SK-N-SH (cell line): Measurements from ENCODE around the gene COL8A1. TPM values are rescaled to one million over a fixed set of nuclear protein-coding genes. Genes with fewer than 3 reads are reported as not detected.

Experiments
- CTCF ChIA-PET: fragments of 300-600, 350-600 bp; formaldehyde crosslinking; extraction: SDS; loops from one replicate; lab custom pipeline; 2021; lab: Yijun Ruan, JAX
- POLR2A ChIA-PET: fragments of 350-600 bp; sonication (Branson Sonifier 250); formaldehyde crosslinking; extraction: SDS; loops from one replicate; lab custom pipeline; 2020; ENCODE audit warnings: antibody characterized with exemption, inconsistent platforms; lab: Yijun Ruan, JAX
- DNase-seq: peaks from one replicate; pipeline ENCODE4 v3.0.0; 2012
- H2AFZ ChIP-seq: fragments of 200-600 bp; sonication (generic); 2 replicates; pipeline ENCODE4 v1.8.1; 2016; ENCODE audit warnings: antibody characterized with exemption, mild to moderate bottlenecking, low read depth
- H3F3A ChIP-seq: fragments of 200-600 bp; sonication (generic); replicated peaks from 2 replicates; pipeline ENCODE3; 2016; ENCODE audit warnings: antibody characterized with exemption, mild to moderate bottlenecking; ENCODE audit not compliant: insufficient read depth
- H3K27ac ChIP-seq, 2 experiments: fragments of 200-500 bp in 1 of 2; fragments of 200-600 bp in 1 of 2; sonication (Bioruptor generic) in 1 of 2; sonication (generic), shearing (Covaris generic) in 1 of 2; 2 replicates each; pipeline versions ENCODE4 v1.5.1 to v1.6.1; 2014 to 2016; ENCODE audit warnings: low read depth in 2 of 2, inconsistent platforms in 1 of 2, low read length in 1 of 2, mild to moderate bottlenecking in 1 of 2, mixed read lengths in 1 of 2
- H3K27me3 ChIP-seq: fragments of 200-600 bp; sonication (generic), shearing (Covaris generic); 2 replicates; pipeline ENCODE4 v1.6.1; 2016; ENCODE audit warnings: mixed run types; ENCODE audit not compliant: insufficient read depth
- H3K36me3 ChIP-seq, 2 experiments: fragments of 200-500 bp in 1 of 2; fragments of 200-600 bp in 1 of 2; sonication (Bioruptor generic) in 1 of 2; sonication (generic) in 1 of 2; replicated peaks in 1 of 2; 2 replicates each; pipeline versions ENCODE3 to v1.5.1; 2014 to 2016; ENCODE audit warnings: low read length in 1 of 2, mild to moderate bottlenecking in 1 of 2; ENCODE audit not compliant: insufficient read depth in 2 of 2, control insufficient read depth in 1 of 2
- H3K4me1 ChIP-seq, 2 experiments: fragments of 200-500 bp in 1 of 2; fragments of 200-600 bp in 1 of 2; sonication (Bioruptor generic) in 1 of 2; sonication (generic), shearing (Covaris generic) in 1 of 2; 2 replicates each; pipeline versions ENCODE4 v1.5.1 to v1.6.1; 2014 to 2016; ENCODE audit warnings: low read depth in 1 of 2, low read length in 1 of 2, mixed run types in 1 of 2; ENCODE audit not compliant: insufficient read depth in 2 of 2, control insufficient read depth in 1 of 2
- H3K4me2 ChIP-seq: fragments of 200-600 bp; sonication (generic), shearing (Covaris generic); 2 replicates; pipeline ENCODE4 v1.6.1; 2017; ENCODE audit warnings: mixed run types
- H3K4me3 ChIP-seq, 2 experiments: fragments of 200-500 bp in 1 of 2; fragments of 200-600 bp in 1 of 2; sonication (Bioruptor generic) in 1 of 2; sonication (generic), shearing (Covaris generic) in 1 of 2; 2 replicates each; pipeline versions ENCODE4 v1.5.1 to v1.8.1; 2014 to 2016; ENCODE audit warnings: low read depth in 2 of 2, inconsistent platforms in 1 of 2, low read length in 1 of 2, mild to moderate bottlenecking in 1 of 2, mixed read lengths in 1 of 2, moderate library complexity in 1 of 2
- H3K79me2 ChIP-seq: fragments of 200-600 bp; sonication (generic); 2 replicates; pipeline ENCODE4 v1.8.1; 2017; ENCODE audit warnings: mild to moderate bottlenecking; ENCODE audit not compliant: insufficient read depth
- H3K9ac ChIP-seq: fragments of 200-600 bp; sonication (generic); 2 replicates; pipeline ENCODE4 v1.6.1; 2017; ENCODE audit warnings: mixed run types
- H3K9me2 ChIP-seq: fragments of 200-600 bp; sonication (generic); 2 replicates; pipeline ENCODE4 v1.6.1; 2017; ENCODE audit warnings: mixed run types
- H3K9me3 ChIP-seq: fragments of 200-600 bp; sonication (generic); 2 replicates; pipeline ENCODE4 v1.6.1; 2017; ENCODE audit warnings: mixed run types, mild to moderate bottlenecking, moderate library complexity
- H4K20me1 ChIP-seq: fragments of 200-600 bp; sonication (generic); 2 replicates; pipeline ENCODE4 v1.6.1; 2017; ENCODE audit warnings: mild to moderate bottlenecking, mixed run types; ENCODE audit not compliant: insufficient read depth
- CHD2 ChIP-seq: fragments of 150-350 bp; IDR thresholded peaks from 2 replicates; pipeline ENCODE4 v1.6.1; 2018; ENCODE audit warnings: low read length; ENCODE audit not compliant: partially characterized antibody
- CTCF ChIP-seq: fragments of 200-600 bp; sonication (generic); IDR thresholded peaks from 2 replicates; pipeline ENCODE4 v1.6.1; 2017; ENCODE audit warnings: antibody characterized with exemption, mild to moderate bottlenecking, moderate library complexity
- EZH2phosphoT487 ChIP-seq: fragments of 200-600 bp; sonication (generic); IDR thresholded peaks from 2 replicates; pipeline ENCODE4 v1.6.1; 2017; ENCODE audit warnings: low read depth, mixed run types, mild to moderate bottlenecking, antibody characterized with exemption, moderate library complexity, borderline replicate concordance
- FOXJ3 ChIP-seq: sonication (generic); formaldehyde crosslinking; IDR thresholded peaks from 2 replicates; pipeline ENCODE4 v1.5.1; 2020; ENCODE audit warnings: mild to moderate bottlenecking, missing genetic modification reagents
- GABPA ChIP-seq: IDR thresholded peaks from 2 replicates; pipeline ENCODE4 v1.4.0; 2012; ENCODE audit warnings: low read depth, mild to moderate bottlenecking
- GATA2 ChIP-seq: sonication (generic); formaldehyde crosslinking; IDR thresholded peaks from 2 replicates; pipeline ENCODE4 v1.5.0; 2020; ENCODE audit warnings: mild to moderate bottlenecking, missing genetic modification reagents
- JUND ChIP-seq: IDR thresholded peaks from 2 replicates; pipeline ENCODE4 v1.4.0; 2012
- MXI1 ChIP-seq: IDR thresholded peaks from 2 replicates; pipeline ENCODE4 v1.6.1; 2012; ENCODE audit warnings: mild to moderate bottlenecking, low read depth, low read length, improper control_type of control experiment
- RCOR1 ChIP-seq: fragments of 150-350 bp; IDR thresholded peaks from 2 replicates; pipeline ENCODE4 v1.6.1; 2017; ENCODE audit warnings: antibody characterized with exemption, low read length
- REST ChIP-seq: IDR thresholded peaks from 2 replicates; pipeline ENCODE4 v1.6.1; 2012; ENCODE audit warnings: mild to moderate bottlenecking, low read depth, low read length, moderate library complexity
- RFX5 ChIP-seq: IDR thresholded peaks from 2 replicates; pipeline ENCODE4 v1.6.1; 2012; ENCODE audit warnings: mild to moderate bottlenecking, improper control_type of control experiment, low read length
- SIN3A ChIP-seq: IDR thresholded peaks from 2 replicates; pipeline ENCODE4 v1.6.1; 2012; ENCODE audit warnings: low read depth, mild to moderate bottlenecking, low read length, moderate library complexity, borderline replicate concordance
- TAF1 ChIP-seq: IDR thresholded peaks from 2 replicates; pipeline ENCODE4 v1.6.1; 2012; ENCODE audit warnings: low read depth, mild to moderate bottlenecking, low read length, moderate library complexity, borderline replicate concordance
- TCF12 ChIP-seq: IDR thresholded peaks from 2 replicates; pipeline ENCODE4 v1.4.0; 2012
- ZBTB33 ChIP-seq: IDR thresholded peaks from 2 replicates; pipeline ENCODE4 v1.4.0; 2012; ENCODE audit warnings: low read depth, borderline replicate concordance
- WGBS: methylation state at CpG from one replicate; pipeline ENCODE4 v1.1.6; 2017; ENCODE audit warnings: low lambda C conversion rate; 5-methylcytosine and 5-hydroxymethylcytosine counted together
- polyA plus RNA-seq, 3 experiments: library from polyadenylated mRNA; depleted of rRNA; stranded (reverse); fragments of >200 nt; gene quantifications; 2 replicates each; pipeline ENCODE4 v1.2.3, GENCODE V29; 2012
- TF ChIP-seq, protein P1 (sequence below): fragments of 150-350 bp; IDR thresholded peaks from 2 replicates; pipeline ENCODE4 v1.6.1; 2016; ENCODE audit warnings: mild to moderate bottlenecking, low read depth, low read length
- TF ChIP-seq, protein P2 (sequence below): IDR thresholded peaks from 2 replicates; pipeline ENCODE4 v1.4.0; 2012; ENCODE audit warnings: low read depth

The COL8A1 gene
- polyA plus RNA-seq, 1 of the 3 experiments (the other 2 are of a cell fraction), result 4.0 TPM

GRCh38 chr3:99630815-99631214, 7.6 kb upstream of the COL8A1 start:
- Histone ChIP-seq H3K9me3 (no peaks in the 10 kb centered on the region), H3K79me2 (no peaks in the 10 kb centered on the region), H2AFZ (no peak overlapping the region), H3F3A (no peaks in the 10 kb centered on the region), H3K36me3 (no peaks in the 10 kb centered on the region), H4K20me1 (no peaks in the 10 kb centered on the region), H3K27me3 (peaks cover 40% of the 10 kb centered on the region; the same call in 1 of the 2 replicates), H3K4me3 (no peak overlapping the region), H3K4me2 (no peak overlapping the region), H3K27ac (no peak overlapping the region), H3K4me1 (0 out of 4 replicates have a peak, but pooled peaks cover 0 to 9% of the 10 kb centered on the region in 2 experiments), H3K9ac (no peak overlapping the region), H3K9me2 (no peaks in the 10 kb centered on the region)
- no peak for DNase-seq
- TF ChIP-seq RCOR1 (no peak), REST (no peak), GATA2 (CRISPR knock-in tag) (no peak), EZH2phosphoT487 (no peak), TAF1 (no peak)
- WGBS, result 5% methylated on average over 1 of the region's 1 CpG
- ChIA-PET POLR2A (no interaction called here), CTCF (interaction anchor here (0.6 kb wide), 1 partner anchor 1591 kb away, joined by 3 read pairs; no protein-coding TSS in a partner anchor)

DNA sequence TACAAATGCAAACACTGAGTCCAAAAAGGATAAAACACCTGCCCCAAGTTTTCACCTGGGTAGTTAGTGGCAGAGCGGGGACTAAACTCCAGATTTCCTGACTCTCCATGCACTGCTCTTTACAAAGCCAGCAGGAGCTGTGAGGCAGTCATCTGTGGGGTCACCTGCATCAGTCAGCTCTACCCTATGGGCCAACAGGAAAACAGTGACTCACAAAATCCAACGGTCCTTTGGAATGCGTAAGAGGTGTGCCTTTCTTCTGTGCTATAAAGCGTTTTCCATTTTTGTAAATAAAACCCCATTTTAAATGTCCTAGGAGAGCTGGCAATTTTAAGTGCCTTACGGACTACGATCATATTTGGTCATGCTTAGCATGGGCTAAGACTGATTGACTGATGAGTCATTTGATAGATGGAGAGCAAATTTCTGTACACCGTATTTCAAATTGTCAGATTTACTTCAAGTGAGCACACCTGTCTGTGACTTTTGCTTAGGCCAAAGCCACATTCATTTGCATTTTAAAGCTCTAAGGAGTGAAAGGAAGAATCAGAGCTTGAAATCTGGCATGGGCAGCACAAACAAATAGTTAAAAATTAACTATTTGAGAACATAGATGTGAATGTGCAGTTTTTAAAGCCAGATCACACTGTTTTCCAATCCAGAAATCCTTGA, 4.4 kb upstream of the COL8A1 start:
- Histone ChIP-seq H3K9me2 (no peaks in the 10 kb centered on the region), H2AFZ (no peak overlapping the region), H3K27ac (no peak overlapping the region), H3K4me3 (no peak overlapping the region), H3K4me1 (no peaks in the 10 kb centered on the region; a peak in 1 of 4 replicates), H3K9ac (no peak overlapping the region), H3K79me2 (no peaks in the 10 kb centered on the region), H3K4me2 (no peak overlapping the region), H3K27me3 (peaks cover 46% of the 10 kb centered on the region; the same call in 1 of the 2 replicates), H3F3A (peaks cover 20% of the 10 kb centered on the region), H4K20me1 (no peaks in the 10 kb centered on the region), H3K9me3 (no peaks in the 10 kb centered on the region), H3K36me3 (no peaks in the 10 kb centered on the region)
- ChIA-PET CTCF (interaction anchor here (1.6 kb wide), 1 partner anchor 11 kb away, joined by 5 read pairs; no protein-coding TSS in a partner anchor), POLR2A (no interaction called here)
- 11% methylated on average over 7 of the region's 7 CpGs for WGBS
- no peak for DNase-seq
- no peak for TF ChIP-seq GATA2 (CRISPR knock-in tag)
- no peak for TF ChIP-seq MXI1
- TF ChIP-seq EZH2phosphoT487, result no peak
- no peak for TF ChIP-seq JUND
- TF ChIP-seq SIN3A, result no peak
- no peak for TF ChIP-seq ZBTB33
- TF ChIP-seq RFX5, result no peak
- TF ChIP-seq GABPA, result no peak
- TF ChIP-seq, protein P1, sequence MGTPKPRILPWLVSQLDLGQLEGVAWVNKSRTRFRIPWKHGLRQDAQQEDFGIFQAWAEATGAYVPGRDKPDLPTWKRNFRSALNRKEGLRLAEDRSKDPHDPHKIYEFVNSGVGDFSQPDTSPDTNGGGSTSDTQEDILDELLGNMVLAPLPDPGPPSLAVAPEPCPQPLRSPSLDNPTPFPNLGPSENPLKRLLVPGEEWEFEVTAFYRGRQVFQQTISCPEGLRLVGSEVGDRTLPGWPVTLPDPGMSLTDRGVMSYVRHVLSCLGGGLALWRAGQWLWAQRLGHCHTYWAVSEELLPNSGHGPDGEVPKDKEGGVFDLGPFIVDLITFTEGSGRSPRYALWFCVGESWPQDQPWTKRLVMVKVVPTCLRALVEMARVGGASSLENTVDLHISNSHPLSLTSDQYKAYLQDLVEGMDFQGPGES, result no peak
- TF ChIP-seq RCOR1, result no peak
- TF ChIP-seq CTCF, result no peak
- no peak for TF ChIP-seq FOXJ3 (CRISPR knock-in tag)
- TF ChIP-seq, protein P2, sequence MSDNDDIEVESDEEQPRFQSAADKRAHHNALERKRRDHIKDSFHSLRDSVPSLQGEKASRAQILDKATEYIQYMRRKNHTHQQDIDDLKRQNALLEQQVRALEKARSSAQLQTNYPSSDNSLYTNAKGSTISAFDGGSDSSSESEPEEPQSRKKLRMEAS, result no peak
- TF ChIP-seq CHD2, result no peak
- no peak for TF ChIP-seq TCF12
